HCT116 (cell line): ENCODE data around the gene ALG1L2.
"Not testable (repeated sequence)": the region's sequence is repeated elsewhere in the genome, so short reads cannot be mapped to it uniquely, and the experiment has no call there.

ENCODE experiments used
- ELF1 ChIP-seq: IDR thresholded peaks from 2 replicates; pipeline ENCODE4 v1.6.1; 2012; ENCODE audit warnings: low read depth, borderline replicate concordance
- POLR2A ChIP-seq: IDR thresholded peaks from 2 replicates; pipeline ENCODE4 v1.7.0; 2011; ENCODE audit warnings: borderline replicate concordance; ENCODE audit not compliant: insufficient read depth, insufficient read length; ENCODE audit errors: extremely low read depth
- POLR2AphosphoS5 ChIP-seq: IDR thresholded peaks from 2 replicates; pipeline ENCODE4 v1.6.1; 2011; ENCODE audit warnings: mild to moderate bottlenecking, low read depth, low read length, moderate library complexity
- TF ChIP-seq, protein P1 (sequence below), 3 experiments: fragments of 200-600 bp in 1 of 3; sonication (generic) in 1 of 3; IDR thresholded peaks in 2 of 3; conservative IDR thresholded peaks in 1 of 3; 2 replicates each; pipeline ENCODE4 v1.5.1; 2012 to 2017; ENCODE audit warnings: low read depth in 2 of 3, low read length in 2 of 3, antibody characterized with exemption in 1 of 3, borderline replicate concordance in 1 of 3, control low read depth in 1 of 3, mild to moderate bottlenecking in 1 of 3, mixed read lengths in 1 of 3, mixed run types in 1 of 3, moderate library complexity in 1 of 3; ENCODE audit not compliant: insufficient read depth in 1 of 3

DNA sequence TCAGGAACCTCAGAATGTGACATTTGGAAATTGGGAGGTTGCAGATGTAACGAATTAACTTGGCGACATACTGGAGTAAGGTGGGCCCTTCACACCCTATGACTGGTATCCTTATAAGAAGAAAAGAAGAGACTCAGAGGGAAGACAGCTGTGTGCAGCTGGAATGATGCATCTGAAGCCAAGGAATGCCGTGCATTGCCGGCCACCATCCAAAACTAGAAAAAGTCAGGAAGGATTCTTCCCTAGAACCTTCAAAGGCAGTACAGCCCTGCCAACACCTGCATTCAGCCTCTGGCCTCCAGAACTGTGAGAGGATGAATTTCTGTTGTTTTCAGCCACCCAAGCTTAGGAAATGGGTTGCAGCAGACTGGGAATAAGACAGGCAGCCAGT, 23.4 kb upstream of the ALG1L2 start:
- TF ChIP-seq, protein P1, sequence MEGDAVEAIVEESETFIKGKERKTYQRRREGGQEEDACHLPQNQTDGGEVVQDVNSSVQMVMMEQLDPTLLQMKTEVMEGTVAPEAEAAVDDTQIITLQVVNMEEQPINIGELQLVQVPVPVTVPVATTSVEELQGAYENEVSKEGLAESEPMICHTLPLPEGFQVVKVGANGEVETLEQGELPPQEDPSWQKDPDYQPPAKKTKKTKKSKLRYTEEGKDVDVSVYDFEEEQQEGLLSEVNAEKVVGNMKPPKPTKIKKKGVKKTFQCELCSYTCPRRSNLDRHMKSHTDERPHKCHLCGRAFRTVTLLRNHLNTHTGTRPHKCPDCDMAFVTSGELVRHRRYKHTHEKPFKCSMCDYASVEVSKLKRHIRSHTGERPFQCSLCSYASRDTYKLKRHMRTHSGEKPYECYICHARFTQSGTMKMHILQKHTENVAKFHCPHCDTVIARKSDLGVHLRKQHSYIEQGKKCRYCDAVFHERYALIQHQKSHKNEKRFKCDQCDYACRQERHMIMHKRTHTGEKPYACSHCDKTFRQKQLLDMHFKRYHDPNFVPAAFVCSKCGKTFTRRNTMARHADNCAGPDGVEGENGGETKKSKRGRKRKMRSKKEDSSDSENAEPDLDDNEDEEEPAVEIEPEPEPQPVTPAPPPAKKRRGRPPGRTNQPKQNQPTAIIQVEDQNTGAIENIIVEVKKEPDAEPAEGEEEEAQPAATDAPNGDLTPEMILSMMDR (IDR thresholded peaks at IDR 0.05 in 2 of 3, conservative IDR thresholded peaks at IDR 0.05 in 1 of 3; ENCODE audit: borderline replicate concordance in 1 of 3, insufficient read depth in 1 of 3, low read depth in 2 of 3, low read length in 2 of 3): not testable (repeated sequence)
- TF ChIP-seq POLR2AphosphoS5, POLR2A, ELF1: not testable (repeated sequence)
